Astrocyte (in vitro differentiated cells and primary cell): ENCODE data around the gene ATP9A. TPM values are rescaled to one million over a fixed set of nuclear protein-coding genes. Genes with fewer than 3 reads are reported as not detected.

ENCODE experiments used
- DNase-seq: peaks from one replicate; pipeline ENCODE4 v3.0.0-alpha.2; 2010; ENCODE audit warnings: low read depth
- FAIRE-seq: peaks from 2 replicates; lab custom pipeline; 2011; peaks lifted over from hg19 to GRCh38; lab: Jason Lieb, UNC
- H2AFZ ChIP-seq: 2 replicates; pipeline ENCODE4 v1.6.0; 2012; ENCODE audit warnings: low read depth, low read length, inconsistent platforms
- H3K27ac ChIP-seq: 2 replicates; pipeline ENCODE4 v1.5.1; 2011; ENCODE audit warnings: low read depth, low read length, inconsistent platforms
- H3K27me3 ChIP-seq: 2 replicates; pipeline ENCODE4 v1.6.0; 2011; ENCODE audit warnings: low read length, inconsistent platforms; ENCODE audit not compliant: insufficient read depth
- H3K36me3 ChIP-seq: 2 replicates; pipeline ENCODE4 v1.5.1; 2011; ENCODE audit warnings: low read length, inconsistent platforms; ENCODE audit not compliant: insufficient read depth
- H3K4me1 ChIP-seq: 2 replicates; pipeline ENCODE4 v1.5.1; 2011; ENCODE audit warnings: low read length, inconsistent platforms; ENCODE audit not compliant: insufficient read depth
- H3K4me2 ChIP-seq: 2 replicates; pipeline ENCODE4 v1.6.0; 2012; ENCODE audit warnings: low read length, inconsistent platforms
- H3K4me3 ChIP-seq: 2 replicates; pipeline ENCODE4 v1.5.1; 2011; ENCODE audit warnings: low read depth, mild to moderate bottlenecking, low read length, inconsistent platforms; ENCODE audit not compliant: insufficient read depth
- H3K79me2 ChIP-seq: 2 replicates; pipeline ENCODE4 v1.6.0; 2012; ENCODE audit warnings: mild to moderate bottlenecking, low read length, inconsistent platforms; ENCODE audit not compliant: insufficient read depth
- H3K9ac ChIP-seq: 2 replicates; pipeline ENCODE4 v1.6.0; 2012; ENCODE audit warnings: mild to moderate bottlenecking, low read length, inconsistent platforms
- H3K9me3 ChIP-seq: 2 replicates; pipeline ENCODE4 v1.5.1; 2012; ENCODE audit warnings: low read depth, mild to moderate bottlenecking, low read length, inconsistent platforms; ENCODE audit not compliant: insufficient read depth
- H4K20me1 ChIP-seq: 2 replicates; pipeline ENCODE4 v1.6.0; 2012; ENCODE audit warnings: low read length, inconsistent platforms; ENCODE audit not compliant: insufficient read depth
- H3K27ac Mint-ChIP-seq: one replicate; pipeline ENCODE4 v1.8.0; 2021; ENCODE audit warnings: mild to moderate bottlenecking, mixed read lengths; ENCODE audit not compliant: unreplicated experiment
- H3K27me3 Mint-ChIP-seq: one replicate; pipeline ENCODE4 v1.8.0; 2021; ENCODE audit warnings: low read depth, mixed read lengths; ENCODE audit not compliant: unreplicated experiment
- H3K36me3 Mint-ChIP-seq: one replicate; pipeline ENCODE4 v1.8.0; 2021; ENCODE audit warnings: low read depth, mixed read lengths; ENCODE audit not compliant: unreplicated experiment
- H3K4me1 Mint-ChIP-seq: one replicate; pipeline ENCODE4 v1.8.0; 2021; ENCODE audit warnings: low read depth, mixed read lengths; ENCODE audit not compliant: unreplicated experiment
- H3K4me3 Mint-ChIP-seq: one replicate; pipeline ENCODE4 v1.8.0; 2021; ENCODE audit warnings: mild to moderate bottlenecking, moderate library complexity, mixed read lengths; ENCODE audit not compliant: unreplicated experiment
- H3K9me3 Mint-ChIP-seq: one replicate; pipeline ENCODE4 v1.8.0; 2021; ENCODE audit warnings: mild to moderate bottlenecking, mixed read lengths; ENCODE audit not compliant: unreplicated experiment
- CTCF ChIP-seq: IDR thresholded peaks from 2 replicates; pipeline ENCODE4 v1.5.1; 2011; ENCODE audit warnings: low read depth, mild to moderate bottlenecking, inconsistent platforms, low read length, moderate library complexity; ENCODE audit not compliant: insufficient read depth
- EZH2 ChIP-seq: IDR thresholded peaks from 2 replicates; pipeline ENCODE4 v1.6.1; 2012; ENCODE audit warnings: mild to moderate bottlenecking, low read length, inconsistent platforms; ENCODE audit not compliant: insufficient read depth
- total RNA-seq: library from RNA; stranded (reverse); gene quantifications from 2 replicates; pipeline ENCODE4 v1.2.1, GENCODE V29; 2021

ATP9A gene
- total RNA-seq, 1 donor from 2014 or later, result 12.9 TPM

- Mint-ChIP-seq H3K4me1 (no peaks in the 10 kb centered on the region), H3K4me3 (no peak overlapping the region), H3K36me3 (no peaks in the 10 kb centered on the region), H3K27me3 (peaks cover 3% of the 10 kb centered on the region), H3K27ac (no peak overlapping the region), H3K9me3 (no peaks in the 10 kb centered on the region)
- H3K27ac ChIP-seq, result no peak overlapping the region
- no peaks in the 10 kb centered on the region for H3K4me1 ChIP-seq
- DNase-seq (no peak), FAIRE-seq (no peak)
- no peak overlapping the region for H3K4me3 ChIP-seq
- no peaks in the 10 kb centered on the region for H3K79me2 ChIP-seq
- H3K36me3 ChIP-seq, result no peaks in the 10 kb centered on the region
- H3K9me3 ChIP-seq, result no peaks in the 10 kb centered on the region
- H4K20me1 ChIP-seq, result no peaks in the 10 kb centered on the region
- no peaks in the 10 kb centered on the region for H3K27me3 ChIP-seq
- TF ChIP-seq EZH2 (no peak), CTCF (no peak)
- no peak overlapping the region for H2AFZ ChIP-seq
- H3K4me2 ChIP-seq, result no peak overlapping the region
- no peak overlapping the region for H3K9ac ChIP-seq
These were observed 42.8 kb upstream of the ATP9A start for GRCh38 chr20:51811042-51811355.

GRCh38 chr20:51810155-51811041, 42.2 kb upstream of the ATP9A start:
- H3K4me3 ChIP-seq, result no peak overlapping the region
- no peak overlapping the region for H2AFZ ChIP-seq
- no peaks in the 10 kb centered on the region for H3K79me2 ChIP-seq
- no peak overlapping the region for H3K27ac Mint-ChIP-seq
- H3K36me3 Mint-ChIP-seq, result no peaks in the 10 kb centered on the region
- H3K4me1 Mint-ChIP-seq, result no peaks in the 10 kb centered on the region
- no peak overlapping the region for H3K4me3 Mint-ChIP-seq
- no peaks in the 10 kb centered on the region for H3K9me3 Mint-ChIP-seq
- H3K27me3 Mint-ChIP-seq, result no peaks in the 10 kb centered on the region
- no peaks in the 10 kb centered on the region for H4K20me1 ChIP-seq
- H3K9ac ChIP-seq, result no peak overlapping the region
- no peaks in the 10 kb centered on the region for H3K27me3 ChIP-seq
- no peak overlapping the region for H3K27ac ChIP-seq
- no peaks in the 10 kb centered on the region for H3K4me1 ChIP-seq
- no peak overlapping the region for H3K4me2 ChIP-seq
- no peak for TF ChIP-seq EZH2
- no peak for TF ChIP-seq CTCF
- FAIRE-seq, result no peak
- H3K36me3 ChIP-seq, result no peaks in the 10 kb centered on the region
- H3K9me3 ChIP-seq, result no peaks in the 10 kb centered on the region
- no peak for DNase-seq

GRCh38 chr20:51807720-51808250, 39.6 kb upstream of the ATP9A start:
- Mint-ChIP-seq H3K9me3 (no peaks in the 10 kb centered on the region), H3K36me3 (no peaks in the 10 kb centered on the region), H3K27me3 (no peaks in the 10 kb centered on the region), H3K4me3 (no peak overlapping the region), H3K27ac (no peak overlapping the region), H3K4me1 (no peaks in the 10 kb centered on the region)
- TF ChIP-seq EZH2 (no peak), CTCF (no peak)
- Histone ChIP-seq H3K27me3 (no peaks in the 10 kb centered on the region), H3K4me3 (no peak overlapping the region), H3K4me1 (peaks cover 2% of the 10 kb centered on the region), H3K4me2 (no peak overlapping the region), H3K27ac (no peak overlapping the region), H4K20me1 (no peaks in the 10 kb centered on the region), H2AFZ (no peak overlapping the region), H3K36me3 (no peaks in the 10 kb centered on the region), H3K9me3 (no peaks in the 10 kb centered on the region), H3K79me2 (no peaks in the 10 kb centered on the region), H3K9ac (no peak overlapping the region)
- no peak for FAIRE-seq
- peak; percentile 76 for DNase-seq
